ENCODE data around the gene CUTC. TPM values are rescaled to one million over a fixed set of nuclear protein-coding genes. Genes with fewer than 3 reads are reported as not detected.

The CUTC gene
- total RNA-seq, 1 donor from 2014 or later, result 16.4 TPM

GRCh38 chr10:99766302-99766681, 34.3 kb downstream of the CUTC start:
- H3K4me3 ChIP-seq, result no peak overlapping the region
- TF ChIP-seq CTCF (IDR thresholded peaks at IDR 0.05), result no peak
- no peaks in the 10 kb centered on the region for H3K4me1 ChIP-seq
- DNase-seq (no peak), ATAC-seq (no peak)
- H3K36me3 ChIP-seq, result no peaks in the 10 kb centered on the region
- H3K27me3 ChIP-seq (ENCODE audit: low read depth), result no peaks in the 10 kb centered on the region
- H3K27ac ChIP-seq, result no peak overlapping the region
- no peaks in the 10 kb centered on the region for H3K9me3 ChIP-seq
- intact Hi-C loops (cut with DNase I), result no loop called here

GRCh38 chr10:99767901-99768300, 35.9 kb downstream of the CUTC start:
- ATAC-seq (no peak), DNase-seq (no peak)
- H3K4me3 ChIP-seq, result no peak overlapping the region
- no peaks in the 10 kb centered on the region for H3K9me3 ChIP-seq
- intact Hi-C loops (cut with DNase I), result no loop called here
- no peaks in the 10 kb centered on the region for H3K27me3 ChIP-seq (ENCODE audit: low read depth)
- TF ChIP-seq CTCF (IDR thresholded peaks at IDR 0.05), result no peak
- H3K27ac ChIP-seq, result no peak overlapping the region
- no peaks in the 10 kb centered on the region for H3K36me3 ChIP-seq
- no peaks in the 10 kb centered on the region for H3K4me1 ChIP-seq

DNA sequence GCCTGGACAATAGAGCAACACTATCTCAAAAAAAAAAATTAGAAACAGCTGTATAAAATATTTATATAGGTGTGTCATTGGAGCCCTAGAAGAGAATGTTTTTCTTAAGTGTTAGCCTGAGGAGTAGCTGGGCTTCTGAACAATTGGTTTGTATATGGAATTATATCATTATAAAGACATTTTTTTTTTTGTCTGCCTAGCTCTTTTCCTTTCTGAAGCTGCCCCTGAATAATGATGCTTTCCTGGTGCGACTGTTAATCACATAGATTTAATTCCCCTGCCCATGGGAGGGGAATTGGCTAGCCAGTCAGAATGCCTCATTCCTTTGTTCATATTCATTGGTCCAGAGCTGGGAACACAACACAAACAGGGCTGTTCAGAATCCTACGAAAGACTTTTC, 36.5 kb downstream of the CUTC start:
- H3K4me3 ChIP-seq, result no peak overlapping the region
- ATAC-seq, result no peak
- no peaks in the 10 kb centered on the region for H3K36me3 ChIP-seq
- no peak overlapping the region for H3K27ac ChIP-seq
- no peaks in the 10 kb centered on the region for H3K9me3 ChIP-seq
- no peaks in the 10 kb centered on the region for H3K27me3 ChIP-seq (ENCODE audit: low read depth)
- no peak for DNase-seq
- H3K4me1 ChIP-seq, result no peaks in the 10 kb centered on the region
- intact Hi-C loops (cut with DNase I), result no loop called here
- no peak for TF ChIP-seq CTCF (IDR thresholded peaks at IDR 0.05)

DNA sequence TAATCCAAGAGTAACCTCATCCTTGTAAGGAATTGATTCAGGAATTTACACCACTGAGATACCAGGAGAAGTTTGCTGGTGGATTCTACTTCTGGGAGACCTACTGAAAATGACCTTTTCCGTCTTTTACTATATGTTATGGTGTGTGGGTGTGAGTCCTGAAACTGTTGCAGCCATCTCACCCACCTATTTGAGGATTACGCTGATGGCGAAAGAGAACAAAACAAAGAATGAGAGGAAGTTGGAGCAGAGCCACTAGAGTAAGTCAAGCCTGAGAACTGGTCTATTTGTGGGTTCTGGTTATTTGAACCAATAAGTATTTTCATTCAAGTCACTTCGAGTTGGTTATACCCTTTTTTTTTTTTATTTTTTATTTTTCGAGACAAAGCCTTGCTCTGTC, 37.7 kb downstream of the CUTC start:
- DNase-seq, result no peak
- no peak for ATAC-seq
- Histone ChIP-seq H3K27me3 (ENCODE audit: low read depth) (no peaks in the 10 kb centered on the region), H3K9me3 (no peaks in the 10 kb centered on the region), H3K27ac (no peak overlapping the region), H3K4me1 (no peaks in the 10 kb centered on the region), H3K4me3 (no peak overlapping the region), H3K36me3 (no peaks in the 10 kb centered on the region)
- intact Hi-C loops (cut with DNase I), result no loop called here
- no peak for TF ChIP-seq CTCF (IDR thresholded peaks at IDR 0.05)

DNA sequence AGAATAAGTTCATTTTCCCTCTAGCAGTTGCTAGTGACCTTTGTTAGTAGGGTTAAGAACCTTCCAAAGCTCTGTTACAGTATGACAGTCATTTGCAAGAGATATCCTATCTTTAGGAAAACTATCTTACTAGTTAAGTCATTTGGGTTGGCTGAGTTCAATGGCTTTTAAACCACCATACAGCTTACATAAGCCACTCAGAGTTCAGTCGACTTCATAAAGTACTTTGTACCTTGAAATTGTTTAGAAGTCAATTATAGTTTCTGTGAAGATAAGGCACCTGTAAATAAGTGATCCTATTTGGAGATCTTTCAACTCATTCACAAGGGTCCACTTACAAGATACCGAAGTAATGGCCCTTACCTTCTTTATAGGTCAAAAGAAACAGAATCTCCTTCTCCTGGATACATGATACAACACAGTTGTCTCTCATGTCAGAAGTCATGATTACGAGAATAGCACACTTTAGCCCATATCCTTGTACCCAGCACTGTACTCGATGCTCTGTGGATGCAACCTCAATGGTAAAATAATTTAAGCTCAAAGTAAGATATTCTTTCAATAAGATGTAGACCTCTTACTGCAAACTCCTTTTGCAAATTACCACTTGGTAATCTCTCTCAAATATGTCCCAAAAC, 38.5 kb downstream of the CUTC start:
- Histone ChIP-seq H3K4me3 (no peak overlapping the region), H3K27me3 (ENCODE audit: low read depth) (no peaks in the 10 kb centered on the region), H3K4me1 (no peaks in the 10 kb centered on the region), H3K9me3 (no peaks in the 10 kb centered on the region), H3K36me3 (no peaks in the 10 kb centered on the region), H3K27ac (no peak overlapping the region)
- DNase-seq (no peak), ATAC-seq (no peak)
- intact Hi-C loops (cut with DNase I), result no loop called here
- no peak for TF ChIP-seq CTCF (IDR thresholded peaks at IDR 0.05)

Measured in lower lobe of right lung (tissue), 2 donors.